Aorta (tissue), 5 donors: ENCODE results near the gene EMP1. TPM values are rescaled to one million over a fixed set of nuclear protein-coding genes. Genes with fewer than 3 reads are reported as not detected.

Experiments used
- ATAC-seq: fragments of 200-7000 bp; cut with Tn5 transposase; one replicate; pipeline ENCODE4 v1.9.1; 2022; ENCODE audit warnings: moderate library complexity; ENCODE audit not compliant: low FRiP score
- DNase-seq, 2 donors: peaks; one replicate each; pipeline ENCODE4 v3.0.0-alpha.2; 2020
- H3K27ac ChIP-seq, 2 donors: one replicate each; pipeline ENCODE4 v1.5.1; 2013; ENCODE audit warnings: low read length in 2 of 2, mild to moderate bottlenecking in 2 of 2, moderate library complexity in 2 of 2, control low read depth in 1 of 2, inconsistent platforms in 1 of 2, low read depth in 1 of 2
- H3K27me3 ChIP-seq, 2 donors: one replicate each; pipeline ENCODE4 v1.6.1; 2013; ENCODE audit warnings: control low read depth in 1 of 2, low read length in 1 of 2, mild to moderate bottlenecking in 1 of 2, moderate library complexity in 1 of 2; ENCODE audit not compliant: insufficient read depth in 2 of 2, control insufficient read depth in 1 of 2
- H3K36me3 ChIP-seq, 2 donors: one replicate each; pipeline ENCODE4 v1.6.1; 2013; ENCODE audit warnings: control low read depth in 1 of 2, low read length in 1 of 2, mild to moderate bottlenecking in 1 of 2; ENCODE audit not compliant: insufficient read depth in 2 of 2, control insufficient read depth in 1 of 2
- H3K4me1 ChIP-seq, 2 donors: one replicate each; pipeline ENCODE4 v1.6.1; 2013; ENCODE audit warnings: low read length in 2 of 2, control low read depth in 1 of 2, mild to moderate bottlenecking in 1 of 2, moderate library complexity in 1 of 2; ENCODE audit not compliant: insufficient read depth in 2 of 2, control insufficient read depth in 1 of 2
- H3K4me3 ChIP-seq, 2 donors: one replicate each; pipeline ENCODE4 v1.5.1; 2013; ENCODE audit warnings: low read length in 2 of 2, control low read depth in 1 of 2, mild to moderate bottlenecking in 1 of 2
- H3K9me3 ChIP-seq: one replicate; pipeline ENCODE4 v1.6.1; 2013; ENCODE audit warnings: mild to moderate bottlenecking, low read length; ENCODE audit not compliant: control insufficient read depth
- WGBS, 2 donors: extraction: QIAGEN DNeasy Blood & Tissue Kit; methylation state at CpG; one replicate each; pipeline ENCODE4 v1.1.7; 2013; 5-methylcytosine and 5-hydroxymethylcytosine counted together
- intact Hi-C, 2 donors: fragments of 100-400 bp; cut with DNase I; formaldehyde crosslinking; loops; one replicate each; pipeline versions ENCODE4 v1.14.2 to v1.15.0; 2022
- polyA plus RNA-seq, 2 donors: library from polyadenylated mRNA; stranded (reverse); fragments of 200-250 nt; gene quantifications; one replicate each; pipeline ENCODE4 v1.2.3, GENCODE V29; 2013
- total RNA-seq, 2 donors: library from RNA; stranded (reverse); fragmentation: NEBNext Ultra II Directional; extraction: Animal tissue kit (Norgen Biotek cat#: 25700); gene quantifications; one replicate each; pipeline ENCODE4 v1.2.1, GENCODE V29; 2021
- donor health status: healthy with polysubstance abuse.
- donor health status: Bipolar disorder and iron deficiency.
- donor health status: DM: no; HTN: no; CAD: no.
- donor health status: DM: no; HTN: no; CAD: no.
- donor health status: DM: yes; HTN: yes; CAD: no.

The EMP1 gene
- total and polyA plus RNA-seq, 4 donors = 32.6 to 594 (median 316) TPM

DNA sequence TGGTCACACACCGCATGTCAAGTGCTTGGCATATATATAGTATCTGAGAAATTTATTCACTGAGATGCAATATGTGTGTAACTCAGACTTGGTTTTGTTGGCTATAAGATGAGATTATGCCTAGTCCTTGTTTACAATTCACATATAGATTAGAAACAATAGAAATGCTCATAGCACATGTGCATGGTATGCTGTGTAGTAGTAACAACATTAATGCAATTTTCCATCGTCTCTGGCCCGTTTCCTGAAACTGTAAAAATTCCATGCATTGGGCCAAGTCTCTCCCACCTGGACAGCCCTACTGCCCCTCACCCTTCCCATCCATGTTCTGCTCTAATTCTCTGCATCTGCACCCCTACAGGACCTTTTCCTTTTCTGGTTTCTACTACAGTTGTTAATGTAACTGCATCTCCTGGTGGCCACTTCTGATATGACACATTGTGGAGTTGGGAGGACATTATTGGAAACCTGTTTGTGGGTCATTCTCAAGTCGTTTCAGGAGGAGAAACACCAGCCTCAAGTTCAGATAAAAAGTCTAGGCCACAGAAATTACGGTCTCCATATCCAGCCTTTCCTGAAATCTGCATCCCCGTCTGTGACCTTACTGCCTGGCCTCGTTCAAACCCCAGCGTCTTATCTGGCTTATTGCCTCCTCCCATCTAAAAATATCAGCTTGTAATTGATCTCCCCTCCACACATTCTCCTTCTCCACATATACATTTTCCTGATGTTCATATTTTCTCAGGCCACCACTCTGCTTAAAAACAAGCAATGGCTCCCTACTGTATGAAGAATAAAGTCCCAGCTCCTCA lies 37.5 kb downstream of the EMP1 start:
- DNase-seq (no peak), ATAC-seq (peak; percentile 66)
- H3K27ac ChIP-seq = no peak overlapping the region
- intact Hi-C loops = no loop called here
- WGBS, 2 donors = 69 to 70% methylated on average over 8 of the region's 8 CpGs
- peaks cover 2% of the 10 kb centered on the region for H3K9me3 ChIP-seq
- H3K4me1 ChIP-seq = no peaks in the 10 kb centered on the region
- no peaks in the 10 kb centered on the region for H3K27me3 ChIP-seq
- H3K4me3 ChIP-seq = no peak overlapping the region
- H3K36me3 ChIP-seq = no peaks in the 10 kb centered on the region

GRCh38 chr12:13238204-13238603 lies 41.7 kb downstream of the EMP1 start:
- Histone ChIP-seq H3K27ac (no peak overlapping the region), H3K4me3 (no peak overlapping the region), H3K36me3 (no peaks in the 10 kb centered on the region), H3K4me1 (no peaks in the 10 kb centered on the region), H3K9me3 (no peaks in the 10 kb centered on the region), H3K27me3 (no peaks in the 10 kb centered on the region)
- WGBS, 2 donors = 60 to 62% methylated on average over 7 of the region's 7 CpGs
- ATAC-seq (no peak), DNase-seq (no peak)
- intact Hi-C loops = no loop called here

GRCh38 chr12:13241833-13242488 lies 45.4 kb downstream of the EMP1 start:
- H3K27me3 ChIP-seq = no peaks in the 10 kb centered on the region
- WGBS, 2 donors = 68 to 79% methylated on average over 2 of the region's 2 CpGs
- no peaks in the 10 kb centered on the region for H3K4me1 ChIP-seq
- H3K27ac ChIP-seq = no peak overlapping the region
- intact Hi-C loops = no loop called here
- H3K4me3 ChIP-seq = no peak overlapping the region
- no peaks in the 10 kb centered on the region for H3K36me3 ChIP-seq
- no peak for ATAC-seq
- H3K9me3 ChIP-seq = no peaks in the 10 kb centered on the region
- DNase-seq = no peak

- WGBS, 2 donors = 53 to 57% methylated on average over 4 of the region's 4 CpGs
- no peak overlapping the region for H3K4me3 ChIP-seq
- ATAC-seq (no peak), DNase-seq (no peak)
- no peaks in the 10 kb centered on the region for H3K4me1 ChIP-seq
- H3K36me3 ChIP-seq = no peaks in the 10 kb centered on the region
- H3K27ac ChIP-seq = no peak overlapping the region
- no peaks in the 10 kb centered on the region for H3K9me3 ChIP-seq
- intact Hi-C loops = no loop called here
- H3K27me3 ChIP-seq = no peaks in the 10 kb centered on the region
Observed at GRCh38 chr12:13242936-13243335, 46.4 kb downstream of the EMP1 start.

DNA sequence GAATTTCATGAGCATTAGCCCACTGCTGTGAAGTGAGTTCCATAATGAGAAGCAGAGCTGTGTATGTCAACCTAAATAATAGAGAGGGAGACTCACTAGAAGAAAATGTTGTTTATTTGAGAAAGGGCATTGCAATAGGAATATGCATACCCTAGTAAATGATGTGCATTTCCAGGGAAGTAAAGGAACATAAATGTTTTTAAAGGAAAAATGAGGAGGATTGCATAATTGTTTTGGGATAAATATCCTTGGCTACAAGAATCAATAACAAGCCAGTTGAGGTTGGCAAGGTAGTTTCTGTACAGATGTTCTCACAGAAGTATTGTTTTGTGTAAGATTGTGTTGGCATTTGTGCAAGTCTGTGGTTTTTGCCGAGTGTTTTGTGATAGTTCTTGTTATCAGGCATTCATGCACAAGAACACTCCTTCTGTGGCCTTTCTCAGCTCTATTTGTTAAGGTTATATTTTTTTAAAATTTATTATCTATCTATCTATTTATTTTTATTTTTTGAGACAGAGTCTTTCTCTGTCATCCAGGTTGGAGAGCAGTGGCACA lies 47.1 kb downstream of the EMP1 start:
- H3K27ac ChIP-seq = no peak overlapping the region
- no peaks in the 10 kb centered on the region for H3K4me1 ChIP-seq
- H3K4me3 ChIP-seq = no peak overlapping the region
- no peak for ATAC-seq
- H3K36me3 ChIP-seq = no peaks in the 10 kb centered on the region
- H3K27me3 ChIP-seq = no peaks in the 10 kb centered on the region
- intact Hi-C loops = no loop called here
- WGBS, 2 donors = 46 to 54% methylated on average over 1 of the region's 1 CpG
- no peak for DNase-seq
- no peaks in the 10 kb centered on the region for H3K9me3 ChIP-seq

DNA sequence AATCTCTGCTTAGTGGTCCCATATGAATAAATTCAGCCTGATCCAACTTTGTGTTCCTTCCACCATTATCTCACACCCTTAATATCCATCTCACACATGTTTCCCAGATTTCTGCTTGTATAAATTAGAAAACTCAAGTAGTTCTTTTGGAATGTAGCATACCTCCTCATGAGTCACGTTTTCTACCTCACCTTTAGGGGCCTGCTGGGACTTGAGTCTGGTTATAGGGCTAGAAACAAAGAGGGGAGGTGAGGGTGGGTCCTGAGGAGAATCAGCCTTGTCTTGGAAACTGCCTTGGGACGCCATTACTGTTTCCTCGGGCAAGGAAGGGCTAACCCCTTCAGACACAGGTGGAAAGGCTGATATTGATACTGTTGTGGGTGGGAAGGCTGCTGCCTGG lies 51.1 kb downstream of the EMP1 start:
- H3K4me3 ChIP-seq = no peak overlapping the region
- H3K9me3 ChIP-seq = peaks cover 1% of the 10 kb centered on the region
- intact Hi-C loops = no loop called here
- 76 to 81% methylated on average over 3 of the region's 3 CpGs for WGBS, 2 donors
- H3K27ac ChIP-seq = no peak overlapping the region
- H3K4me1 ChIP-seq = no peaks in the 10 kb centered on the region
- H3K36me3 ChIP-seq = no peaks in the 10 kb centered on the region
- DNase-seq (no peak), ATAC-seq (no peak)
- no peaks in the 10 kb centered on the region for H3K27me3 ChIP-seq

- intact Hi-C loops = no loop called here
Observed at GRCh38 chr12:13248964-13249363, 52.4 kb downstream of the EMP1 start.

DNA sequence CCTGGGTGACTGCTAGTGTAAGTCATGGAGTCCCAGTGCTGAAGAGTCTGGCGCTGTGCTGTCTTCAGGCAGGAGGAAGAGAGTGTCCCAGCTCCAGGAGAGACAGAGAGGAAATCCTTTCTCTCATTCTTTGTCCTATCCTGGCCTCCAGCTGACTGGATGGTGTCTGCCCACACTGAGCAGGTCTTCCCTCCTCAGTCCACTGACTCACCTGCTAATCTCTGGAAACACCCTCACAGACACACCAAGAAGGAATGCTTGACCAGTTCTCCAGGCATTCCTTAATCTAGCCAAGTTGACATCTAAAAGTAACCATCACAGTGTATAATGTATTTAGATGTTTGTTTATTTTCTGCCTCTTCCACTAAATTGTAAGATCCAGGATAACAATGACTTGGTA lies 53.9 kb downstream of the EMP1 start:
- DNase-seq (no peak), ATAC-seq (no peak)
- intact Hi-C loops = loop anchor here (10.0 kb wide), 1 partner anchor 414 kb away; no protein-coding TSS in a partner anchor
- Histone ChIP-seq H3K4me3 (no peak overlapping the region), H3K4me1 (no peaks in the 10 kb centered on the region), H3K27ac (no peak overlapping the region), H3K36me3 (no peaks in the 10 kb centered on the region), H3K27me3 (no peaks in the 10 kb centered on the region), H3K9me3 (peaks cover 1% of the 10 kb centered on the region)
- WGBS, 2 donors = 100% methylated on average over 1 of the region's 1 CpG

More at GRCh38 chr12:13248964-13249363, 52.4 kb downstream of the EMP1 start:
- WGBS, 2 donors = 83 to 89% methylated on average over 1 of the region's 1 CpG
- Histone ChIP-seq H3K4me3 (no peak overlapping the region), H3K27me3 (no peaks in the 10 kb centered on the region), H3K27ac (no peak overlapping the region), H3K9me3 (peaks cover 1% of the 10 kb centered on the region), H3K4me1 (no peaks in the 10 kb centered on the region), H3K36me3 (no peaks in the 10 kb centered on the region)
- ATAC-seq (no peak), DNase-seq (no peak)
